H9 (cell line): ENCODE data around the gene PCSK2. TPM values are rescaled to one million over a fixed set of nuclear protein-coding genes. Genes with fewer than 3 reads are reported as not detected.

ENCODE experiments used
- DNase-seq: peaks from one replicate; pipeline ENCODE4 v3.0.0-alpha.2; 2017
- H2AFZ ChIP-seq: one replicate; pipeline ENCODE4 v1.6.1; 2013; ENCODE audit warnings: mild to moderate bottlenecking, low read length, control low read depth, moderate library complexity
- H2AK5ac ChIP-seq: 2 replicates; pipeline ENCODE4 v1.6.1; 2013; ENCODE audit warnings: low read length, control low read depth, mixed read lengths; ENCODE audit not compliant: insufficient read length
- H2BK120ac ChIP-seq: one replicate; pipeline ENCODE4 v1.6.1; 2013; ENCODE audit warnings: low read depth, mild to moderate bottlenecking, low read length, control low read depth, inconsistent platforms; ENCODE audit not compliant: poor library complexity, severe bottlenecking
- H2BK12ac ChIP-seq: 2 replicates; pipeline ENCODE4 v1.6.1; 2013; ENCODE audit warnings: low read length, control low read depth, mixed read lengths, low read depth; ENCODE audit not compliant: insufficient read length
- H2BK15ac ChIP-seq: 2 replicates; pipeline ENCODE4 v1.6.1; 2013; ENCODE audit warnings: low read depth, low read length, control low read depth
- H2BK20ac ChIP-seq: one replicate; pipeline ENCODE4 v1.6.1; 2013; ENCODE audit warnings: low read depth, mild to moderate bottlenecking, low read length, control low read depth, inconsistent platforms; ENCODE audit not compliant: poor library complexity, severe bottlenecking
- H2BK5ac ChIP-seq: 2 replicates; pipeline ENCODE4 v1.6.1; 2013; ENCODE audit warnings: low read length, control low read depth, mixed read lengths; ENCODE audit not compliant: insufficient read length
- H3K14ac ChIP-seq: 2 replicates; pipeline ENCODE4 v1.6.1; 2013; ENCODE audit warnings: low read length, control low read depth; ENCODE audit not compliant: insufficient read depth
- H3K18ac ChIP-seq: 2 replicates; pipeline ENCODE4 v1.6.1; 2013; ENCODE audit warnings: low read depth, mild to moderate bottlenecking, mixed read lengths, low read length, control low read depth; ENCODE audit not compliant: insufficient read length
- H3K23ac ChIP-seq: 2 replicates; pipeline ENCODE4 v1.6.1; 2013; ENCODE audit warnings: low read length, control low read depth, mixed read lengths, low read depth; ENCODE audit not compliant: insufficient read length
- H3K23me2 ChIP-seq: 2 replicates; pipeline ENCODE4 v1.6.1; 2013; ENCODE audit warnings: low read depth, mild to moderate bottlenecking, mixed read lengths, low read length, control low read depth; ENCODE audit not compliant: insufficient read length, poor library complexity, severe bottlenecking
- H3K27ac ChIP-seq: 2 replicates; pipeline ENCODE4 v1.5.1; 2013; ENCODE audit warnings: low read length, control low read depth, mixed read lengths, low read depth; ENCODE audit not compliant: insufficient read length
- H3K27me3 ChIP-seq: 2 replicates; pipeline ENCODE4 v1.6.1; 2013; ENCODE audit warnings: low read length, control low read depth, inconsistent platforms; ENCODE audit not compliant: insufficient read depth
- H3K4ac ChIP-seq: 2 replicates; pipeline ENCODE4 v1.6.1; 2013; ENCODE audit warnings: low read depth, mild to moderate bottlenecking, control low read depth, inconsistent platforms, low read length, moderate library complexity
- H3K4me1 ChIP-seq: 2 replicates; pipeline ENCODE4 v1.6.1; 2013; ENCODE audit warnings: low read length, control low read depth, inconsistent platforms; ENCODE audit not compliant: insufficient read depth
- H3K4me2 ChIP-seq: 2 replicates; pipeline ENCODE4 v1.6.1; 2013; ENCODE audit warnings: low read length, control low read depth, mixed read lengths; ENCODE audit not compliant: insufficient read length, insufficient read depth
- H3K56ac ChIP-seq: 2 replicates; pipeline ENCODE4 v1.6.1; 2013; ENCODE audit warnings: low read depth, mild to moderate bottlenecking, mixed read lengths, low read length, control low read depth; ENCODE audit not compliant: insufficient read length
- H3K79me1 ChIP-seq: 2 replicates; pipeline ENCODE4 v1.6.1; 2013; ENCODE audit warnings: low read depth, mild to moderate bottlenecking, moderate library complexity, low read length, control low read depth, inconsistent platforms; ENCODE audit not compliant: insufficient read depth, poor library complexity, severe bottlenecking
- H3K79me2 ChIP-seq: 2 replicates; pipeline ENCODE4 v1.6.1; 2013; ENCODE audit warnings: low read length, control low read depth, inconsistent platforms; ENCODE audit not compliant: insufficient read depth
- H3K9ac ChIP-seq: 2 replicates; pipeline ENCODE4 v1.6.1; 2013; ENCODE audit warnings: low read length, control low read depth, mixed read lengths; ENCODE audit not compliant: insufficient read length; ENCODE audit errors: extremely low read depth
- H3K9me3 ChIP-seq: one replicate; pipeline ENCODE4 v1.6.1; 2013; ENCODE audit warnings: low read depth, low read length, inconsistent platforms; ENCODE audit not compliant: control insufficient read depth
- H3T11ph ChIP-seq: one replicate; pipeline ENCODE4 v1.6.1; 2013; ENCODE audit warnings: mild to moderate bottlenecking, low read length, control low read depth, inconsistent platforms
- H4K20me1 ChIP-seq: one replicate; pipeline ENCODE4 v1.6.1; 2013; ENCODE audit not compliant: control insufficient read depth, insufficient read length, insufficient read depth
- H4K5ac ChIP-seq: 2 replicates; pipeline ENCODE4 v1.6.1; 2013; ENCODE audit warnings: low read depth, mild to moderate bottlenecking, mixed read lengths, low read length, control low read depth; ENCODE audit not compliant: insufficient read length
- H4K8ac ChIP-seq: replicated peaks from 2 replicates; pipeline ENCODE4 v1.6.1; 2013; ENCODE audit warnings: low read length, control low read depth, mixed read lengths, low read depth; ENCODE audit not compliant: insufficient read length
- H4K91ac ChIP-seq: 2 replicates; pipeline ENCODE4 v1.6.1; 2013; ENCODE audit warnings: low read depth, mild to moderate bottlenecking, moderate library complexity, mixed read lengths, low read length, control low read depth; ENCODE audit not compliant: insufficient read length
- H3K27ac Mint-ChIP-seq, 3 experiments: 2 replicates in 2 of 3; 3 replicates in 1 of 3; pipeline ENCODE4 v1.8.0; 2020 to 2021; ENCODE audit warnings: mixed read lengths in 3 of 3, mild to moderate bottlenecking in 1 of 3, moderate library complexity in 1 of 3
- H3K27me3 Mint-ChIP-seq: 2 replicates; pipeline ENCODE4 v1.8.0; 2021; ENCODE audit warnings: low read depth, mild to moderate bottlenecking, moderate library complexity, mixed read lengths
- H3K36me3 Mint-ChIP-seq, 3 experiments: 2 replicates in 2 of 3; 3 replicates in 1 of 3; pipeline ENCODE4 v1.8.0; 2020 to 2021; ENCODE audit warnings: low read depth in 3 of 3, mixed read lengths in 3 of 3; ENCODE audit not compliant: insufficient read depth in 1 of 3
- H3K4me1 Mint-ChIP-seq, 2 experiments: 2 replicates each; pipeline ENCODE4 v1.8.0; 2020; ENCODE audit warnings: mixed read lengths in 2 of 2
- H3K4me3 Mint-ChIP-seq, 2 experiments: 2 replicates in 1 of 2; 3 replicates in 1 of 2; pipeline ENCODE4 v1.8.0; 2020 to 2021; ENCODE audit warnings: mild to moderate bottlenecking in 2 of 2, mixed read lengths in 2 of 2, moderate library complexity in 1 of 2
- H3K9me3 Mint-ChIP-seq, 2 experiments: 2 replicates in 1 of 2; 3 replicates in 1 of 2; pipeline ENCODE4 v1.8.0; 2020; ENCODE audit warnings: mild to moderate bottlenecking in 2 of 2, mixed read lengths in 2 of 2, moderate library complexity in 1 of 2
- WGBS: extraction: QIAGEN DNeasy Blood & Tissue Kit; methylation state at CpG from one replicate; pipeline ENCODE4 v1.1.7; 2013; ENCODE audit warnings: missing lambda C conversion rate, low lambda C conversion rate, mixed read lengths; ENCODE audit not compliant: insufficient read length; ENCODE audit errors: extremely low coverage; 5-methylcytosine and 5-hydroxymethylcytosine counted together
- total RNA-seq: library from RNA; stranded (reverse); gene quantifications from 2 replicates; pipeline ENCODE4 v1.2.1, GENCODE V29; 2021
- TF ChIP-seq, protein P1 (sequence below): fragments of 200-600 bp; sonication (generic); conservative IDR thresholded peaks from 3 replicates; pipeline ENCODE4 v1.8.0; 2021; ENCODE audit warnings: antibody characterized with exemption, mild to moderate bottlenecking

The PCSK2 gene
- total RNA-seq, 1 experiment from 2014 or later = 2.8 TPM

- peak; percentile 77 for DNase-seq
- Histone ChIP-seq H3K23ac (no peak overlapping the region), H3K4me1 (no peaks in the 10 kb centered on the region), H3K27ac (no peak overlapping the region), H2BK12ac (no peak overlapping the region), H2BK15ac (no peak overlapping the region), H4K91ac (no peak overlapping the region), H3K4ac (no peak overlapping the region), H2BK5ac (no peak overlapping the region), H2BK20ac (no peak overlapping the region), H3K14ac (peak overlapping the region; percentile 41; the same call in 1 of the 2 replicates), H2AFZ (peak overlapping the region; percentile 93), H2BK120ac (no peak overlapping the region), H4K8ac (no peak overlapping the region), H3K27me3 (no peaks in the 10 kb centered on the region; the same call in 1 of the 2 replicates), H3K9me3 (no peaks in the 10 kb centered on the region), H3K79me1 (no peaks in the 10 kb centered on the region), H2AK5ac (no peak overlapping the region), H3K18ac (no peak overlapping the region), H3T11ph (no peak overlapping the region), H3K79me2 (no peaks in the 10 kb centered on the region), H3K23me2 (peaks cover 5% of the 10 kb centered on the region), H4K5ac (no peak overlapping the region), H3K4me2 (peak overlapping the region; percentile 57), H4K20me1 (no peaks in the 10 kb centered on the region), H3K56ac (no peak overlapping the region), H3K9ac (no peak overlapping the region)
- H3K27ac Mint-ChIP-seq = peak overlapping the region in 1 of 3 experiments; percentile 85; a peak in 2 of 7 replicates
- H3K27me3 Mint-ChIP-seq = peaks cover 9% of the 10 kb centered on the region
- no CpG with 5 or more reads among the region's 30 CpGs for WGBS
- TF ChIP-seq, protein P1, sequence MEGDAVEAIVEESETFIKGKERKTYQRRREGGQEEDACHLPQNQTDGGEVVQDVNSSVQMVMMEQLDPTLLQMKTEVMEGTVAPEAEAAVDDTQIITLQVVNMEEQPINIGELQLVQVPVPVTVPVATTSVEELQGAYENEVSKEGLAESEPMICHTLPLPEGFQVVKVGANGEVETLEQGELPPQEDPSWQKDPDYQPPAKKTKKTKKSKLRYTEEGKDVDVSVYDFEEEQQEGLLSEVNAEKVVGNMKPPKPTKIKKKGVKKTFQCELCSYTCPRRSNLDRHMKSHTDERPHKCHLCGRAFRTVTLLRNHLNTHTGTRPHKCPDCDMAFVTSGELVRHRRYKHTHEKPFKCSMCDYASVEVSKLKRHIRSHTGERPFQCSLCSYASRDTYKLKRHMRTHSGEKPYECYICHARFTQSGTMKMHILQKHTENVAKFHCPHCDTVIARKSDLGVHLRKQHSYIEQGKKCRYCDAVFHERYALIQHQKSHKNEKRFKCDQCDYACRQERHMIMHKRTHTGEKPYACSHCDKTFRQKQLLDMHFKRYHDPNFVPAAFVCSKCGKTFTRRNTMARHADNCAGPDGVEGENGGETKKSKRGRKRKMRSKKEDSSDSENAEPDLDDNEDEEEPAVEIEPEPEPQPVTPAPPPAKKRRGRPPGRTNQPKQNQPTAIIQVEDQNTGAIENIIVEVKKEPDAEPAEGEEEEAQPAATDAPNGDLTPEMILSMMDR = peak; percentile 82
- H3K36me3 Mint-ChIP-seq = no peaks in the 10 kb centered on the region; a peak in 1 of 7 replicates
- peaks cover 17 to 23% of the 10 kb centered on the region in 2 experiments for H3K4me1 Mint-ChIP-seq
- peak overlapping the region; percentile 59 to 72 for H3K4me3 Mint-ChIP-seq
- no peaks in the 10 kb centered on the region for H3K9me3 Mint-ChIP-seq
Observed at GRCh38 chr20:17504898-17505635, 278.2 kb downstream of the PCSK2 start.
